Liver (tissue), 9 donors: ENCODE measurements around the gene ZFYVE26. TPM values are rescaled to one million over a fixed set of nuclear protein-coding genes. Genes with fewer than 3 reads are reported as not detected.

Source experiments
- DNase-seq: peaks from one replicate; pipeline ENCODE4 v3.0.0-alpha.2; 2017; ENCODE audit warnings: low spot score
- H3K27ac ChIP-seq, 2 donors: one replicate each; pipeline ENCODE4 v1.7.0; 2013; ENCODE audit warnings: inconsistent platforms in 2 of 2, low read length in 2 of 2, control low read depth in 1 of 2, low read depth in 1 of 2, mild to moderate bottlenecking in 1 of 2
- H3K27me3 ChIP-seq, 4 donors: one replicate each; pipeline versions ENCODE4 v1.6.1 to v1.7.0; 2013; ENCODE audit warnings: low read length in 3 of 4, inconsistent platforms in 1 of 4, mild to moderate bottlenecking in 1 of 4, moderate library complexity in 1 of 4; ENCODE audit not compliant: control insufficient read depth in 4 of 4, insufficient read depth in 4 of 4
- H3K36me3 ChIP-seq, 4 donors: one replicate each; pipeline versions ENCODE4 v1.6.1 to v1.7.0; 2013; ENCODE audit warnings: low read length in 3 of 4, mild to moderate bottlenecking in 3 of 4, low read depth in 1 of 4, moderate library complexity in 1 of 4; ENCODE audit not compliant: control insufficient read depth in 4 of 4, insufficient read depth in 3 of 4
- H3K4me1 ChIP-seq, 4 donors: one replicate each; pipeline versions ENCODE4 v1.6.1 to v1.7.0; 2013; ENCODE audit warnings: low read length in 3 of 4, mild to moderate bottlenecking in 3 of 4, moderate library complexity in 1 of 4; ENCODE audit not compliant: control insufficient read depth in 4 of 4, insufficient read depth in 4 of 4
- H3K4me3 ChIP-seq, 3 donors: one replicate each; pipeline versions ENCODE4 v1.6.1 to v1.7.0; 2013; ENCODE audit warnings: low read length in 3 of 3, control low read depth in 1 of 3, low read depth in 1 of 3, mild to moderate bottlenecking in 1 of 3
- H3K9ac ChIP-seq, 2 donors: one replicate each; pipeline ENCODE4 v1.7.0; 2013; ENCODE audit warnings: low read length in 2 of 2, mild to moderate bottlenecking in 2 of 2, moderate library complexity in 2 of 2, control low read depth in 1 of 2, low read depth in 1 of 2
- H3K9me3 ChIP-seq, 4 donors: one replicate each; pipeline versions ENCODE4 v1.6.1 to v1.7.0; 2013; ENCODE audit warnings: low read length in 3 of 4; ENCODE audit not compliant: control insufficient read depth in 4 of 4
- CTCF ChIP-seq: fragments of 150-350 bp; IDR thresholded peaks from 2 replicates; pipeline ENCODE4 v1.5.1; 2017; ENCODE audit warnings: improper control_type of control experiment, low read depth, low read length; ENCODE audit not compliant: missing input control
- EGR1 ChIP-seq, 2 donors: IDR thresholded peaks; 2 replicates each; pipeline ENCODE4 v1.6.1; 2016 to 2018; ENCODE audit warnings: antibody characterized with exemption in 2 of 2, low read depth in 2 of 2
- FOXA1 ChIP-seq: IDR thresholded peaks from 2 replicates; pipeline ENCODE4 v1.6.1; 2016; ENCODE audit warnings: antibody characterized with exemption
- FOXA2 ChIP-seq: IDR thresholded peaks from 2 replicates; pipeline ENCODE4 v1.6.1; 2016; ENCODE audit warnings: antibody characterized with exemption
- GABPA ChIP-seq, 2 donors: IDR thresholded peaks in 1 of 2; conservative IDR thresholded peaks in 1 of 2; 2 replicates each; pipeline ENCODE4 v1.6.1; 2016; ENCODE audit warnings: antibody characterized with exemption in 2 of 2, mild to moderate bottlenecking in 1 of 2, moderate library complexity in 1 of 2
- HNF4A ChIP-seq, 2 donors: conservative IDR thresholded peaks; 2 replicates each; pipeline ENCODE4 v1.6.1; 2016; ENCODE audit warnings: antibody characterized with exemption in 2 of 2, mild to moderate bottlenecking in 2 of 2
- HNF4G ChIP-seq: IDR thresholded peaks from 2 replicates; pipeline ENCODE4 v1.6.1; 2016; ENCODE audit warnings: antibody characterized with exemption
- NR2F2 ChIP-seq: IDR thresholded peaks from 2 replicates; pipeline ENCODE4 v1.6.1; 2016; ENCODE audit warnings: antibody characterized with exemption
- RAD21 ChIP-seq, 2 donors: IDR thresholded peaks; 2 replicates each; pipeline ENCODE4 v1.6.1; 2016; ENCODE audit warnings: antibody characterized with exemption in 2 of 2, mild to moderate bottlenecking in 2 of 2
- SP1 ChIP-seq: IDR thresholded peaks from 2 replicates; pipeline ENCODE4 v1.6.1; 2018; ENCODE audit warnings: antibody characterized with exemption, mild to moderate bottlenecking
- TAF1 ChIP-seq: conservative IDR thresholded peaks from 2 replicates; pipeline ENCODE4 v1.6.1; 2016; ENCODE audit warnings: antibody characterized with exemption, mild to moderate bottlenecking
- YY1 ChIP-seq: IDR thresholded peaks from 2 replicates; pipeline ENCODE4 v1.6.1; 2016; ENCODE audit warnings: antibody characterized with exemption, mild to moderate bottlenecking
- WGBS: extraction: QIAGEN DNeasy Blood & Tissue Kit; methylation state at CpG from one replicate; pipeline ENCODE4 v1.1.7; 2013; 5-methylcytosine and 5-hydroxymethylcytosine counted together
- polyA plus RNA-seq, 2 donors: library from polyadenylated mRNA; stranded (reverse) in 1 of 2; unstranded in 1 of 2; fragments of 200-250 nt in 1 of 2; fragments of >200 nt in 1 of 2; fragmentation: Nextera tagmentation in 1 of 2; extraction: Ambion mirVana in 1 of 2; gene quantifications; one replicate each; pipeline versions ENCODE4 v1.2.1 to v1.2.3, GENCODE V29; 2013 to 2015
- total RNA-seq, 2 donors: library from RNA; depleted of rRNA; stranded (reverse); fragments of >200 nt; gene quantifications; one replicate each; pipeline ENCODE4 v1.2.3, GENCODE V29; 2014
- TF ChIP-seq, protein P1 (sequence below): IDR thresholded peaks from 2 replicates; pipeline ENCODE4 v1.6.1; 2016; ENCODE audit warnings: antibody characterized with exemption, mild to moderate bottlenecking
- TF ChIP-seq, protein P2 (sequence below): IDR thresholded peaks from 2 replicates; pipeline ENCODE4 v1.6.1; 2016; ENCODE audit warnings: antibody characterized with exemption
- TF ChIP-seq, protein P3 (sequence below): IDR thresholded peaks from 2 replicates; pipeline ENCODE4 v1.6.1; 2016; ENCODE audit warnings: antibody characterized with exemption
- TF ChIP-seq, protein P4 (sequence below): IDR thresholded peaks from 2 replicates; pipeline ENCODE4 v1.6.1; 2016; ENCODE audit warnings: antibody characterized with exemption
- donor health status: healthy.
- donor health status: healthy.
- donor health status: healthy.
- donor health status: healthy.
- donor health status: healthy.

The ZFYVE26 gene
- total and polyA plus RNA-seq, 4 donors = 2.4 to 17.2 (median 7.7) TPM

GRCh38 chr14:67727361-67727760 is 89.0 kb downstream of the ZFYVE26 start:
- H3K9me3 ChIP-seq = no peaks in the 10 kb centered on the region
- no peak overlapping the region for H3K9ac ChIP-seq
- no peaks in the 10 kb centered on the region for H3K36me3 ChIP-seq
- TF ChIP-seq TAF1 (no peak), GABPA (IDR thresholded peaks at IDR 0.05 in 1 of 2, conservative IDR thresholded peaks at IDR 0.05 in 1 of 2) (no peak), NR2F2 (no peak), RAD21 (IDR thresholded peaks at IDR 0.05) (no peak), HNF4G (no peak), CTCF (no peak), EGR1 (IDR thresholded peaks at IDR 0.05; ENCODE audit: low read depth in 2 of 2) (no peak), YY1 (no peak), SP1 (no peak)
- TF ChIP-seq, protein P1, sequence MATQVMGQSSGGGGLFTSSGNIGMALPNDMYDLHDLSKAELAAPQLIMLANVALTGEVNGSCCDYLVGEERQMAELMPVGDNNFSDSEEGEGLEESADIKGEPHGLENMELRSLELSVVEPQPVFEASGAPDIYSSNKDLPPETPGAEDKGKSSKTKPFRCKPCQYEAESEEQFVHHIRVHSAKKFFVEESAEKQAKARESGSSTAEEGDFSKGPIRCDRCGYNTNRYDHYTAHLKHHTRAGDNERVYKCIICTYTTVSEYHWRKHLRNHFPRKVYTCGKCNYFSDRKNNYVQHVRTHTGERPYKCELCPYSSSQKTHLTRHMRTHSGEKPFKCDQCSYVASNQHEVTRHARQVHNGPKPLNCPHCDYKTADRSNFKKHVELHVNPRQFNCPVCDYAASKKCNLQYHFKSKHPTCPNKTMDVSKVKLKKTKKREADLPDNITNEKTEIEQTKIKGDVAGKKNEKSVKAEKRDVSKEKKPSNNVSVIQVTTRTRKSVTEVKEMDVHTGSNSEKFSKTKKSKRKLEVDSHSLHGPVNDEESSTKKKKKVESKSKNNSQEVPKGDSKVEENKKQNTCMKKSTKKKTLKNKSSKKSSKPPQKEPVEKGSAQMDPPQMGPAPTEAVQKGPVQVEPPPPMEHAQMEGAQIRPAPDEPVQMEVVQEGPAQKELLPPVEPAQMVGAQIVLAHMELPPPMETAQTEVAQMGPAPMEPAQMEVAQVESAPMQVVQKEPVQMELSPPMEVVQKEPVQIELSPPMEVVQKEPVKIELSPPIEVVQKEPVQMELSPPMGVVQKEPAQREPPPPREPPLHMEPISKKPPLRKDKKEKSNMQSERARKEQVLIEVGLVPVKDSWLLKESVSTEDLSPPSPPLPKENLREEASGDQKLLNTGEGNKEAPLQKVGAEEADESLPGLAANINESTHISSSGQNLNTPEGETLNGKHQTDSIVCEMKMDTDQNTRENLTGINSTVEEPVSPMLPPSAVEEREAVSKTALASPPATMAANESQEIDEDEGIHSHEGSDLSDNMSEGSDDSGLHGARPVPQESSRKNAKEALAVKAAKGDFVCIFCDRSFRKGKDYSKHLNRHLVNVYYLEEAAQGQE = no peak
- TF ChIP-seq, protein P2, sequence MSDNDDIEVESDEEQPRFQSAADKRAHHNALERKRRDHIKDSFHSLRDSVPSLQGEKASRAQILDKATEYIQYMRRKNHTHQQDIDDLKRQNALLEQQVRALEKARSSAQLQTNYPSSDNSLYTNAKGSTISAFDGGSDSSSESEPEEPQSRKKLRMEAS = no peak
- WGBS = 97% methylated on average over 7 of the region's 7 CpGs
- no peak overlapping the region for H3K4me3 ChIP-seq
- H3K27me3 ChIP-seq = no peaks in the 10 kb centered on the region
- no peak for DNase-seq
- peaks cover 2 to 18% (median 13%) of the 10 kb centered on the region in 4 donors for H3K4me1 ChIP-seq
- no peak overlapping the region for H3K27ac ChIP-seq

DNA sequence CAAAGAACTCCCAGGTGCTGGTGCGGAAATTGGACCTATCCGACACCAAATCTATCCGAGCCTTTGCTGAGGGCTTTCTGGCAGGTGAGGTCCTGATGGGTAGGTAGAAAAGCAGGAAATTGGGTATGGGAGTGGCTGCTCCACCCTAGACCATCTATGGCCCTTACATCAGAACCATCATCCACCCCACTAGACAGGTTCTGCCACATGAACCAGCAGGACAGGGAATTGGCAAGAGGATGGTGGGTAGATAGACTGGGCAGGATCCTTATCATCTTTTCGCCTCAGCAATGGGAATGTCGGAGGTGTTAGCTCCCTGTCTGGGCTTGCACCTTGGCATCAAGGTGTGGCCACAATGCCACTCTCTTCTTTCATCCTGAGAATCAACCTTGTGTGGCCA is 91.2 kb downstream of the ZFYVE26 start:
- Histone ChIP-seq H3K27ac (no peak overlapping the region), H3K27me3 (no peaks in the 10 kb centered on the region)
- TF ChIP-seq, protein P2 = no peak
- TF ChIP-seq GABPA (IDR thresholded peaks at IDR 0.05 in 1 of 2, conservative IDR thresholded peaks at IDR 0.05 in 1 of 2) (no peak), FOXA2 (no peak), HNF4A (conservative IDR thresholded peaks at IDR 0.05) (no peak), CTCF (no peak), YY1 (no peak), RAD21 (IDR thresholded peaks at IDR 0.05) (no peak), FOXA1 (no peak), NR2F2 (no peak), SP1 (no peak)
- TF ChIP-seq, protein P3, sequence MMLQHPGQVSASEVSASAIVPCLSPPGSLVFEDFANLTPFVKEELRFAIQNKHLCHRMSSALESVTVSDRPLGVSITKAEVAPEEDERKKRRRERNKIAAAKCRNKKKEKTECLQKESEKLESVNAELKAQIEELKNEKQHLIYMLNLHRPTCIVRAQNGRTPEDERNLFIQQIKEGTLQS = no peak
- TF ChIP-seq, protein P4, sequence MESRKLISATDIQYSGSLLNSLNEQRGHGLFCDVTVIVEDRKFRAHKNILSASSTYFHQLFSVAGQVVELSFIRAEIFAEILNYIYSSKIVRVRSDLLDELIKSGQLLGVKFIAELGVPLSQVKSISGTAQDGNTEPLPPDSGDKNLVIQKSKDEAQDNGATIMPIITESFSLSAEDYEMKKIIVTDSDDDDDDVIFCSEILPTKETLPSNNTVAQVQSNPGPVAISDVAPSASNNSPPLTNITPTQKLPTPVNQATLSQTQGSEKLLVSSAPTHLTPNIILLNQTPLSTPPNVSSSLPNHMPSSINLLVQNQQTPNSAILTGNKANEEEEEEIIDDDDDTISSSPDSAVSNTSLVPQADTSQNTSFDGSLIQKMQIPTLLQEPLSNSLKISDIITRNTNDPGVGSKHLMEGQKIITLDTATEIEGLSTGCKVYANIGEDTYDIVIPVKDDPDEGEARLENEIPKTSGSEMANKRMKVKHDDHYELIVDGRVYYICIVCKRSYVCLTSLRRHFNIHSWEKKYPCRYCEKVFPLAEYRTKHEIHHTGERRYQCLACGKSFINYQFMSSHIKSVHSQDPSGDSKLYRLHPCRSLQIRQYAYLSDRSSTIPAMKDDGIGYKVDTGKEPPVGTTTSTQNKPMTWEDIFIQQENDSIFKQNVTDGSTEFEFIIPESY = no peak
- TF ChIP-seq, protein P1 = no peak

More for the DNA sequence above, 91.2 kb downstream of the ZFYVE26 start:
- DNase-seq = no peak
- H3K4me1 ChIP-seq = peaks cover 2 to 22% (median 14%) of the 10 kb centered on the region in 4 donors
- no peak overlapping the region for H3K4me3 ChIP-seq
- WGBS = 92% methylated on average over 5 of the region's 5 CpGs
- no peaks in the 10 kb centered on the region for H3K9me3 ChIP-seq
- no peak overlapping the region for H3K9ac ChIP-seq
- no peaks in the 10 kb centered on the region for H3K36me3 ChIP-seq
